ENCODE data around the gene MORN1. TPM values are rescaled to one million over a fixed set of nuclear protein-coding genes. Genes with fewer than 3 reads are reported as not detected.

Gene MORN1
- polyA plus RNA-seq, 1 experiment: 3.7 TPM

DNA sequence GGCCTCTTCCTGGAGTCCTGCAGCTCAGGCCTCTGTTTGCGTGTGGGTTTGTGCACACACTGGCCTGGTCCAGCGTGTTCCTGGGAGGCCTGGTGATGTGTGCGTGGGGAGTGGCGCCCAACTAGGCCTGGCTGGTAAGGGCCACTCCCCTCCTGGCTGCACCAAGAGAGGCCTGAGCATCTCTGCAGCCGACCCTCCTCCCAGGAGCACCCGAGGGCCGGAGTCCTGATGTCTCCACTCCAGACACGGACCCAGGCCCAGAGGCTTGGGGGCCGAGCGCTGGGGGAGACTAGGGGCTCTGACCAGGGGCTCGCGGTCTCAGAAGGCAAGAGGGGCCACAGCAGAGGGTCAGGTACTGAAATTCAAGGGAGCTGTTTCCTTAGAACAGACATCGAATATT lies 33.3 kb downstream of the MORN1 start:
- TF ChIP-seq, protein P1, sequence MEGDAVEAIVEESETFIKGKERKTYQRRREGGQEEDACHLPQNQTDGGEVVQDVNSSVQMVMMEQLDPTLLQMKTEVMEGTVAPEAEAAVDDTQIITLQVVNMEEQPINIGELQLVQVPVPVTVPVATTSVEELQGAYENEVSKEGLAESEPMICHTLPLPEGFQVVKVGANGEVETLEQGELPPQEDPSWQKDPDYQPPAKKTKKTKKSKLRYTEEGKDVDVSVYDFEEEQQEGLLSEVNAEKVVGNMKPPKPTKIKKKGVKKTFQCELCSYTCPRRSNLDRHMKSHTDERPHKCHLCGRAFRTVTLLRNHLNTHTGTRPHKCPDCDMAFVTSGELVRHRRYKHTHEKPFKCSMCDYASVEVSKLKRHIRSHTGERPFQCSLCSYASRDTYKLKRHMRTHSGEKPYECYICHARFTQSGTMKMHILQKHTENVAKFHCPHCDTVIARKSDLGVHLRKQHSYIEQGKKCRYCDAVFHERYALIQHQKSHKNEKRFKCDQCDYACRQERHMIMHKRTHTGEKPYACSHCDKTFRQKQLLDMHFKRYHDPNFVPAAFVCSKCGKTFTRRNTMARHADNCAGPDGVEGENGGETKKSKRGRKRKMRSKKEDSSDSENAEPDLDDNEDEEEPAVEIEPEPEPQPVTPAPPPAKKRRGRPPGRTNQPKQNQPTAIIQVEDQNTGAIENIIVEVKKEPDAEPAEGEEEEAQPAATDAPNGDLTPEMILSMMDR (IDR thresholded peaks at IDR 0.05; ENCODE audit: insufficient read depth, low read depth, low read length): no peak
- ChIA-PET POLR2A (no interaction called here), CTCF (interaction anchor here (0.8 kb wide), 1 partner anchor 163 kb away, joined by 3 read pairs; the partner anchor contains the start of gene FAAP20)
- H3K27me3 ChIP-seq (ENCODE audit: control insufficient read depth, insufficient read depth, low read length): no peaks in the 10 kb centered on the region
- H3K4me3 ChIP-seq (ENCODE audit: low read depth, low read length): no peak overlapping the region
- DNase-seq (ENCODE audit: low read depth): no peak
- no peaks in the 10 kb centered on the region for H3K36me3 ChIP-seq (ENCODE audit: control insufficient read depth, insufficient read depth, low read length)

GRCh38 chr1:2356911-2357845 lies 34.2 kb downstream of the MORN1 start:
- POLR2A ChIA-PET: no interaction called here
- TF ChIP-seq, protein P1 (IDR thresholded peaks at IDR 0.05; ENCODE audit: insufficient read depth, low read depth, low read length): no peak
- no peak overlapping the region for H3K4me3 ChIP-seq (ENCODE audit: low read depth, low read length)
- H3K27me3 ChIP-seq (ENCODE audit: control insufficient read depth, insufficient read depth, low read length): no peaks in the 10 kb centered on the region
- CTCF ChIA-PET: interaction anchor here (0.7 kb wide), 1 partner anchor 11 kb away, joined by 3 read pairs; no protein-coding TSS in a partner anchor
- H3K36me3 ChIP-seq (ENCODE audit: control insufficient read depth, insufficient read depth, low read length): no peaks in the 10 kb centered on the region
- no peak for DNase-seq (ENCODE audit: low read depth)

- TF ChIP-seq, protein P1 (IDR thresholded peaks at IDR 0.05; ENCODE audit: insufficient read depth, low read depth, low read length): no peak
- ChIA-PET CTCF (no interaction called here), POLR2A (no interaction called here)
- Histone ChIP-seq H3K27me3 (ENCODE audit: control insufficient read depth, insufficient read depth, low read length) (no peaks in the 10 kb centered on the region), H3K4me3 (ENCODE audit: low read depth, low read length) (no peak overlapping the region), H3K36me3 (ENCODE audit: control insufficient read depth, insufficient read depth, low read length) (no peaks in the 10 kb centered on the region)
- no peak for DNase-seq (ENCODE audit: low read depth)
These were observed 35.0 kb downstream of the MORN1 start for GRCh38 chr1:2356401-2356800.

GRCh38 chr1:2355373-2356261 lies 35.7 kb downstream of the MORN1 start:
- no peak overlapping the region for H3K4me3 ChIP-seq (ENCODE audit: low read depth, low read length)
- DNase-seq (ENCODE audit: low read depth): no peak
- CTCF ChIA-PET: no interaction called here

More at GRCh38 chr1:2355373-2356261, 35.7 kb downstream of the MORN1 start:
- H3K27me3 ChIP-seq (ENCODE audit: control insufficient read depth, insufficient read depth, low read length): no peaks in the 10 kb centered on the region
- TF ChIP-seq, protein P1 (IDR thresholded peaks at IDR 0.05; ENCODE audit: insufficient read depth, low read depth, low read length): no peak
- H3K36me3 ChIP-seq (ENCODE audit: control insufficient read depth, insufficient read depth, low read length): no peaks in the 10 kb centered on the region
- POLR2A ChIA-PET: no interaction called here
